GM19328 (cell line): ENCODE results near the gene MAD1L1.

Source experiments
- ATAC-seq: cut with Tn5 transposase; IDR thresholded peaks from one replicate; pipeline ENCODE4 v1.9.1; 2021; ENCODE audit warnings: mild to moderate bottlenecking, moderate library complexity; ENCODE audit not compliant: unreplicated experiment

MAD1L1 gene

GRCh38 chr7:2201686-2202360 lies 30.9 kb downstream of the MAD1L1 start:
- no peak for ATAC-seq

GRCh38 chr7:2201128-2201527 lies 31.6 kb downstream of the MAD1L1 start:
- no peak for ATAC-seq

GRCh38 chr7:2200584-2200980 lies 32.2 kb downstream of the MAD1L1 start:
- ATAC-seq = no peak

- ATAC-seq = no peak
Measured at GRCh38 chr7:2199956-2200583, 32.7 kb downstream of the MAD1L1 start.

- ATAC-seq = no peak
Measured at GRCh38 chr7:2199528-2199927, 33.2 kb downstream of the MAD1L1 start.

- ATAC-seq = no peak
Measured at GRCh38 chr7:2198760-2199159, 34.0 kb downstream of the MAD1L1 start.

GRCh38 chr7:2198206-2198605 lies 34.5 kb downstream of the MAD1L1 start:
- no peak for ATAC-seq

- no peak for ATAC-seq
Measured at GRCh38 chr7:2197436-2198155, 35.1 kb downstream of the MAD1L1 start.

GRCh38 chr7:2196381-2197378 lies 36.1 kb downstream of the MAD1L1 start:
- ATAC-seq = no peak

GRCh38 chr7:2195400-2196246 lies 37.1 kb downstream of the MAD1L1 start:
- no peak for ATAC-seq

- ATAC-seq = no peak
Measured at GRCh38 chr7:2193575-2194305, 39.0 kb downstream of the MAD1L1 start.

- ATAC-seq = no peak
Measured at GRCh38 chr7:2192831-2193534, 39.8 kb downstream of the MAD1L1 start.

- ATAC-seq = no peak
Measured at GRCh38 chr7:2191016-2191415, 41.7 kb downstream of the MAD1L1 start.

- no peak for ATAC-seq
Measured at GRCh38 chr7:2190531-2190930, 42.2 kb downstream of the MAD1L1 start.

- ATAC-seq = no peak
Measured at GRCh38 chr7:2186166-2186565, 46.6 kb downstream of the MAD1L1 start.

- no peak for ATAC-seq
Measured at GRCh38 chr7:2185715-2186114, 47.0 kb downstream of the MAD1L1 start.

- ATAC-seq = no peak
Measured at GRCh38 chr7:2182461-2182860, 50.3 kb downstream of the MAD1L1 start.

GRCh38 chr7:2181077-2181854 lies 51.5 kb downstream of the MAD1L1 start:
- no peak for ATAC-seq
